Stimulated activated effector memory CD8-positive, alpha-beta T cell treated with anti-CD3 and anti-CD28 coated beads, Interleukin-12 subunit alpha, Interleukin-12 subunit beta, amount 100 ng/mL, for 72 hours (primary cell): ENCODE results near the gene SRPK2.
A peak's percentile ranks its signal among the peaks of the same experiment; 100 is the strongest.
"Not testable (repeated sequence)": the region's sequence is repeated elsewhere in the genome, so short reads cannot be mapped to it uniquely, and the experiment has no call there.

Source experiments
- ATAC-seq: fragments of 150-1000 bp; cut with Tn5 transposase; 2 replicates; pipeline ENCODE4 v1.10.0; 2021
- DNase-seq, 2 donors: peaks; one replicate each; pipeline ENCODE4 v3.0.0; 2021 to 2022; ENCODE audit warnings: low spot score in 2 of 2
- H3K27ac Mint-ChIP-seq: one replicate; pipeline ENCODE4 v1.8.0; 2022; ENCODE audit warnings: mild to moderate bottlenecking, mixed read lengths
- H3K36me3 Mint-ChIP-seq: one replicate; pipeline ENCODE4 v1.8.0; 2022; ENCODE audit warnings: mild to moderate bottlenecking, mixed read lengths
- H3K4me1 Mint-ChIP-seq: one replicate; pipeline ENCODE4 v1.8.0; 2022; ENCODE audit warnings: mixed read lengths
- H3K4me3 Mint-ChIP-seq: one replicate; pipeline ENCODE4 v1.8.0; 2022; ENCODE audit warnings: mild to moderate bottlenecking, mixed read lengths
- H3K9me3 Mint-ChIP-seq: one replicate; pipeline ENCODE4 v1.8.0; 2022; ENCODE audit warnings: mixed read lengths

The SRPK2 gene

DNA sequence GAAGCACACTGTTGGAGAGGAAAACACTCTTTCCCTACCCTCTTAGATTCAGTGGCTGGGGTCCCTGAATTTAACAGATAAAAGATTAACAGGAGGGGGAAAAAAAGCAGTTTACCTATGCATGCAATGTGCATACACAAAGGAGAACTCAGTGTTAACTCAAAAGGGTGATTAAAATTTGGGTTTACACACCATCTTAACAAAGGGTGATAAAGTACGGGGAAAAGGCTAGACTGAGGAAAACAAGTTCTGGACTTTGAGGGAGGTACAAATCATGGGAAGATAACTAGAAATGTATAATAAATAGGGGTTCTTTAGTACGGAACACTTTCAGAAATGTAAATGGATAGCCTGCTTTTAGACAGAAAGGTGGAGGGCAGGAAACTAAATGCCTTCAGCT lies 83.1 kb downstream of the SRPK2 start:
- peak overlapping the region; percentile 39 for H3K4me3 Mint-ChIP-seq
- no peak for ATAC-seq
- no peaks in the 10 kb centered on the region for H3K9me3 Mint-ChIP-seq
- H3K36me3 Mint-ChIP-seq: no peaks in the 10 kb centered on the region
- peak overlapping the region; percentile 60 for H3K27ac Mint-ChIP-seq
- peaks cover 73% of the 10 kb centered on the region for H3K4me1 Mint-ChIP-seq
- DNase-seq: no peak

DNA sequence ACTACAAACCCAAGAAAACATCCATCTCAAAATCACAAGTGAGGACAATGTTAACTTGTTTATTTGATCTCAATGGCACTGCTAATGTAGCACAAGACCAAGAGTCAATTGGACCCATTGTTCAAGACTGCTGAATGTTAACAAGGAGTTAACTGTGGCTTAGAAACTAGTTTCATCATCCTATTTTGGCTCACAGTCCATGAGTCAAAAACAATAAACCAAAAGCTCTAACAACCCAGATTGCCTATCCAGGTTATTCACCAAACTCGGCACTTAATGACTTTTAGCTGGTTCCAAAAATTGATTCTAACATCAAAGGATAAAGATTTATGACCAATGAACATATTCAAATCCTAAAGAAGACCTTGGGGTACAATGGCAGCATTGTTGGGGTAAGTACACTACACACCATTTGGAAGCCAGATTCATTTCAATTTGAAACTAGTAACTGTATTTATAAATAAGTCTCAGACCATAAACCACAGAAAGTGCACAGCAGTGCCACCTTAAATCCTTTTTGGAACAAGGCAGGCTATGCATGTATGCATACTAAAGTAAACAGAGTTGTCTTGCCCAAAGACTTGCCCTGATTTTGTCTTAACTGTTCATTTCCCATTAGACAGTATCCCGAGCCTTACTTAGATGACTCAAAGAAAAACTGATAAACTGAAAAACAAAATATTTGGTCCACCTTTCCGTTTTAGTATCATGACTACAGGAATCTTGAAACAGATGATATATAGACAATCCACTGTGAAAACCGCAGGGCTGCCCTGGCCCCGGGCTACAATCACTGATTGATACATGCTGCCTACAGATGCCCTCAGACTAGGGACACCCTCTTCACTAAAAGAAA lies 84.5 kb downstream of the SRPK2 start:
- DNase-seq (peak in 1 of 2 donors; percentile 61), ATAC-seq (peak; percentile 80)
- peak overlapping the region; percentile 67 for H3K27ac Mint-ChIP-seq
- peaks cover 73% of the 10 kb centered on the region for H3K4me1 Mint-ChIP-seq
- H3K36me3 Mint-ChIP-seq: no peaks in the 10 kb centered on the region
- H3K4me3 Mint-ChIP-seq: peak overlapping the region; percentile 24
- no peaks in the 10 kb centered on the region for H3K9me3 Mint-ChIP-seq

DNA sequence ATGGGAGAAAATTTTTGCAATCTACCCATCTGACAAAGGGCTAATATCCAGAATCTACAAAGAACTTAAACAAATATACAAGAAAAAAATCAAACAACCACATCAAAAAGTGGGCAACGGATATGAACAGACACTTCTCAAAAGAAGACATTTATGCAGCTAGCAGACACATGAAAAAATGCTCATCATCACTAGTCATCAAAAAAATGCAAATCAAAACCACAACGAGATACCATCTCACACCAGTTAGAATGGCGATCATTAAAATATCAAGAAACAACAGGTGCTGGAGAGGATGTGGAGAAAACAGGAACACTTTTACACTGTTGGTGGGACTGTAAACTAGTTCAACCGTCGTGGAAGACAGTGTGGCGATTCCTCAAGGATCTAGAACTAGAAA lies 88.1 kb downstream of the SRPK2 start:
- Mint-ChIP-seq H3K27ac (peak overlapping the region; percentile 20), H3K4me3 (peak overlapping the region; percentile 12), H3K4me1 (peaks cover 69% of the 10 kb centered on the region)
- H3K9me3 Mint-ChIP-seq, H3K36me3 Mint-ChIP-seq, ATAC-seq, DNase-seq: not testable (repeated sequence)

DNA sequence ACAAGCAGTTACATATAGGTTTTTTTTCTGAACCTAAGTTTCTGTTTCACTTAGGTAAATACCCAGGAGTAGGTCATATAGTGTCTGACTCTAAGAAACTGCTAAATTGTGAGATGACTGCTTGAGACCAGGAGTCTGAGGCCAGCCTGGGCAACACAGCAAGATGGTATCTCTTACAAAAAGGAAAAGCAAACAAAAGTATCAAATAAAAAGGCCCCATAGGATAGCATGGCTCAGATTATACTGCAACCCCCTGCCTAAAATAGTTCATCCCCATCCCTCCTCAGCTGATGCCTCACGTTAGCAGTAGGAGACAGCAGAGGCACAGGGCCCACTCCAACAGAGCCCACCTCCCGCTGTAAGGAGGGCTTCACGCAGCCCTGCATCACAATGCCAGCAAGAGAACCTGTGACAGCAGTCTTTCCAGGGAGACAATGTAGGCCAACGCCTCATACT lies 90.3 kb downstream of the SRPK2 start:
- ATAC-seq (peak; percentile 95), DNase-seq (peak in 1 of 2 donors; percentile 58)
- no peaks in the 10 kb centered on the region for H3K9me3 Mint-ChIP-seq
- no peaks in the 10 kb centered on the region for H3K36me3 Mint-ChIP-seq
- H3K4me1 Mint-ChIP-seq: peaks cover 53% of the 10 kb centered on the region
- peak overlapping the region; percentile 75 for H3K27ac Mint-ChIP-seq
- H3K4me3 Mint-ChIP-seq: peak overlapping the region; percentile 16

DNA sequence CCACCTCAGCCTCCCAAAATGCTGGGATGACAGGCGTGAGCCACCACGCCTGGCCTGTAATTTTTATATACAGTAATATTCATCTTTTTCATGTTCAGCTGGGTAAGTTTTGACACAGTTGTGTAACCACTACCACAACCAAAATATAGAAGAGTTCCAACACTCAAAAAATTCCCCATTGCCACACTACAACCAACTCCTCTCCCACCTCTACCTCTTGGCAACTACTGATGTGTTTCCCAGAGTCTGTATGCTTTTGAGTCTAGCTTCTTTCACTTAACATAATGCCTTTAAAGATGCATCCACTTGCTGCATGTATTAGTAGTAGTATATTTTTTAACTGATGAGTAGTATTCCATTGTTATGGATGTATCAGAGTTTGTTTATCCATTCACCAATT lies 90.7 kb downstream of the SRPK2 start:
- Mint-ChIP-seq H3K27ac (peak overlapping the region; percentile 75), H3K4me3 (peak overlapping the region; percentile 16), H3K4me1 (peaks cover 53% of the 10 kb centered on the region), H3K9me3 (no peaks in the 10 kb centered on the region), H3K36me3 (no peaks in the 10 kb centered on the region)
- DNase-seq: no peak
- peak; percentile 81 for ATAC-seq

DNA sequence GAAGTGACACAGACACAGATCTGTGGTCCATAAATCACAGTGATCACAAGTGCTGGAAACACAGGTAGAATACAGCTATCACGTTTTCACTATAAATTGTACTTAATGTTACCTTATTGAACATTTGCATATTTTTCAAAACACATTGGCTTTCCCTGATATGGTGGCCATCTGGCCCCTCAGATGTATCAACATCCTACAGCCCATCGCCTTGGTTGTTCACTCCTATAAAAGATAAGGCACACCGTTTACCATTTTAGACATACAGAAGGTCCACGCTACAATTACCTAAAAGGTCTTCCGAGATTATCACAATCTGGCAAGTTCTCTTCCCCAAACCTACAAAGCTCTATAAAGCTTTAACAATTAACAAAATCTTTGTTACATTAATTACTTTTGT lies 91.4 kb downstream of the SRPK2 start:
- no peak for ATAC-seq
- peaks cover 53% of the 10 kb centered on the region for H3K4me1 Mint-ChIP-seq
- H3K27ac Mint-ChIP-seq: peak overlapping the region; percentile 75

DNA sequence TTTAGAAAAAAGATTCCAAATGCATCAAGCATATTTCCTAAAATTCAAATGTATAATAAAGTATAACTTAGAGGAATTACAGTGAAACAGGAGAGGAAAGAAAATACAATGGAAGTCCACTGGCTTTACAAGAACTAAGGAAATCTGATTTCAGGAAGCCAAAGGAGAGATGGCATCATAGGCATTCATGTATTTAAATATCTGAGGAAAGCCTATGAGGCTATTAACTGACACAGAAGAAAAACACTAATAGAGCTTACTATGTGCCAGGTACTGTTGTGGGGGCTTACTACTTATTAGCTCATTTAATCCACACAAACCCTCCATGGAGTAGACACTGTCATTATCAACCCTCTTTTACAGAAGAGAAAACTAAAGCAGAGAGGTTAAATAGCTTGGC lies 92.2 kb downstream of the SRPK2 start:
- H3K4me1 Mint-ChIP-seq: peaks cover 48% of the 10 kb centered on the region
- H3K27ac Mint-ChIP-seq: peak overlapping the region; percentile 11
- H3K9me3 Mint-ChIP-seq: no peaks in the 10 kb centered on the region
- no peak overlapping the region for H3K4me3 Mint-ChIP-seq
- DNase-seq (no peak), ATAC-seq (no peak)
- H3K36me3 Mint-ChIP-seq: no peaks in the 10 kb centered on the region

More for the DNA sequence above, 91.4 kb downstream of the SRPK2 start:
- Mint-ChIP-seq H3K36me3 (no peaks in the 10 kb centered on the region), H3K4me3 (no peak overlapping the region), H3K9me3 (no peaks in the 10 kb centered on the region)
- DNase-seq: no peak

DNA sequence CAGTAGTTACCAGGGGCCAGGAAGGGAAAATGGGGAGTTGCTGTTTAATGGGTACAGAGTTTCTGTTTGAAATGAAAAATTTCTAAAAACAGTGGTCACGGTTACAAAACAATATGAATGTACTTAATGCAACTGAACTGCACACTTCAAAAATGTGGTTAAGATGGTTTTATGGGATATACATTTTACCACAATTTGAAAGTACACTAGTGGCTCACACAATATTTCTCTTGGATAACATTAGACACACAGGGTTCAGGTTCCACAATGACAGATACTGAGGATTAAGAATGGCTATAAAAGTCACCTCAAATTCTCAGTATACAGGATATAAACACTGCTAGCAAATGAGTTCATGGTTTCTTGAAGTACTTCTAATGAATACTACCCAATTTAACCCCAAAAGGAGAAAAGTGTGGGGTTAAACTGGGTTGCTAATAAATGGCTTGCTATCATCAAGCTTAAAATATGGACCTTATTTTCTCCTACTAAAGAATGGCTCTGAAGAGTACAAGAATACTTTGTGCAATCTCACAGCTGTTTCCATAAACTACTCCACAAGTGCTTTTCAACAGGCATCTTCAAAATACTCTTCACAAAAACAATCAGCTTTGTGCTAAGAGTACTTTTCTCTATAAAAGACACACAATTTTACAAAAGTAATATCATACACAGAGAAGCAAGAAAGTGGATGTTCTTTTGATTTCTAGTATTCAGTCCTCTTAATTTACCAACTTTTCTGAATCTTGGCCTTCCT lies 92.9 kb downstream of the SRPK2 start:
- ATAC-seq (peak; percentile 53), DNase-seq (no peak)
- peaks cover 45% of the 10 kb centered on the region for H3K4me1 Mint-ChIP-seq
- no peaks in the 10 kb centered on the region for H3K36me3 Mint-ChIP-seq
- H3K27ac Mint-ChIP-seq: peak overlapping the region; percentile 11
- H3K4me3 Mint-ChIP-seq: no peak overlapping the region
- H3K9me3 Mint-ChIP-seq: no peaks in the 10 kb centered on the region

DNA sequence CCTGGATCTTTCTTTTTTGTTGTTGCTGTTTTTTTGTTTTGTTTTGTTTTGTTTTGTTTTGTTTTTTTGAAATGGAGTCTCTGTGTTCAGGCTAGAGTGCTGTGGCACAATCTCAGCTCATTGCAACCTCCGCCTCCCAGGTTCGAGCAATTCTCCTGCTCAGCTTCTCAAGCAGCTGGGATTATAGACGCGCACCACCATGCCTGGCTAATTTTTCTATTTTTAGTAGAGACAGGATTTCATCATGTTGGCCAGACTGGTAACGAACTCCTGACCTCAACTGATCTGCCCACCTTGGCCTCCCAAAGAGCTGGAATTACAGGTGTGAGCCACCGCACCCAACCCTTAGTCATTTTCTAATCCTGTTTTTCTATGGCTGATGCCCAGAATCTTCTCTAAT lies 94.2 kb downstream of the SRPK2 start:
- not testable (repeated sequence) for DNase-seq, ATAC-seq, H3K36me3 Mint-ChIP-seq, H3K9me3 Mint-ChIP-seq, H3K4me3 Mint-ChIP-seq, H3K27ac Mint-ChIP-seq
- peaks cover 44% of the 10 kb centered on the region for H3K4me1 Mint-ChIP-seq

DNA sequence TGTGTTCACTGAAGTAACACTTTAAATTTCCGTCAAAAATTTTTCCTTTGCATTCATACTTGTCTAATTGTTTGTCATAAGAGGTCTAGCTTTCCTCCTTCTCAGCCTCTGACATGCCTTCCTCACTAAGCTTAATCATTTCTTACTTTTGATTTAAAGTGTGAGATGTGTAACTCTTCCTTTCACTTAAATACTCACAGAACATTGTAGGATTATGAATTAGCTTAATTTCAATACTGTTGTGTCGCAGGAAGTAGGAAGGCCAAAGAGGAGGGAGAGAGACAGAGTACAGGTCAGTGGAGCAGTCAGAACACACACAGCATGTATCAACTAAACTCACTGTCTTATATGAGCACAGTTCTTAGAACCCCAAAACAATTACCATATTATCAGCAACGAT lies 99.0 kb downstream of the SRPK2 start:
- Mint-ChIP-seq H3K4me3 (peak overlapping the region; percentile 4), H3K36me3 (no peaks in the 10 kb centered on the region), H3K4me1 (peaks cover 23% of the 10 kb centered on the region), H3K9me3 (no peaks in the 10 kb centered on the region), H3K27ac (peak overlapping the region; percentile 35)
- DNase-seq (no peak), ATAC-seq (peak; percentile 98)

DNA sequence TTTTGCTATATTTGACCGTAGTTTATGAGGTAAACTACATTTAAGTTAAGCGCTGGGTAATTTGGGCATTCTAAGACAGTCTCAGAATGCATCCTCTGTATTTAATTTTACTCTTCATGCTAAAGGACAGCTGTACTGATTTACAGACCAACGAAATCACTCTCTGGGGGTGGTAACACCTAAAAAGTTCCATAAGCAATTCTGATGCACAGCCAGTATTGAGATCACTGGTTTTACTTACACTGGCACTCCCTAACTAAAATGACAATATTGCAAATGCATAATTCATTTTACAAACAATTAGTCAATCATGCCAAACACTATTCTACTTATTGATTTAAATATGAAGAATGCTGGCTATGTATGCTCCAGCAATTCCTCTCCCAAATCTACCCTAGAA lies 102.3 kb downstream of the SRPK2 start:
- DNase-seq (no peak), ATAC-seq (no peak)
- Mint-ChIP-seq H3K4me1 (peaks cover 27% of the 10 kb centered on the region), H3K36me3 (no peaks in the 10 kb centered on the region), H3K4me3 (no peak overlapping the region), H3K27ac (no peak overlapping the region), H3K9me3 (no peaks in the 10 kb centered on the region)

DNA sequence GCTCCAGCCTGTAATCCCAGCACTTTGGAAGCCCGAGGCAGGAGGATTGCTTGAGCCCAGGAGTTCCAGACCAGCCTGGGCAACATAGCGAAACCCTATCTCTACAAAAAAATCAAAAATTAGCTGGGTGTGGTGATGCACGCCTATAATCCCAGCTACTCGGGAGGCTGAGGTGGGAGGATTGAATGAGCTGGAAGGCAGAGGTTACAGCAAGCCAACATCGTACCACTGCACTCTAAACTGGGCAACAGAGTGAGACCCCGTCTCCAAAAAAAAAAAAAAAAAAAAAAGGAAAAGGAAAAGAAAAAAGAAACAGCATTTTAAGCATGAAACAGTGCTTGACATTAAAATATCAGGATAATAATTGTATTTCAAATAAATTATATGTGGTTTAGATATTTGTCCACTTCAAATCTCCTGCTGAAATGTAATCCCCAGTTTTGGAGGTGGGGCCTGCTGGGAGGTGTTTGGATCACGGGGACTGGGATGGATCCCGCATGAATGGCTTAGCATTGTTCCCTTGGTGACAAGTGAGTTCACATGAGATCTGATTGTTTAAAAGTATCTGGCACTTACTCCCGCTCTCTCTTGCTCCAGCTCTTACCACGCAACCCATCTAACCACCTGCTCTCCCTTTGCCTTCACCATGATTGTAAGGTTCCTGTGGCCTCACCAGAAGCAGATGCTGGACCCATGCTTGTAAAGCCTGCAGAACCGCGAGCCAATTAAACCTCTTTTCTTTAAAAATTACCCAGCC lies 103.4 kb downstream of the SRPK2 start:
- Mint-ChIP-seq H3K27ac (no peak overlapping the region), H3K4me1 (peaks cover 24% of the 10 kb centered on the region), H3K36me3 (peaks cover 7% of the 10 kb centered on the region), H3K9me3 (no peaks in the 10 kb centered on the region), H3K4me3 (no peak overlapping the region)
- ATAC-seq: no peak
- DNase-seq: no peak

DNA sequence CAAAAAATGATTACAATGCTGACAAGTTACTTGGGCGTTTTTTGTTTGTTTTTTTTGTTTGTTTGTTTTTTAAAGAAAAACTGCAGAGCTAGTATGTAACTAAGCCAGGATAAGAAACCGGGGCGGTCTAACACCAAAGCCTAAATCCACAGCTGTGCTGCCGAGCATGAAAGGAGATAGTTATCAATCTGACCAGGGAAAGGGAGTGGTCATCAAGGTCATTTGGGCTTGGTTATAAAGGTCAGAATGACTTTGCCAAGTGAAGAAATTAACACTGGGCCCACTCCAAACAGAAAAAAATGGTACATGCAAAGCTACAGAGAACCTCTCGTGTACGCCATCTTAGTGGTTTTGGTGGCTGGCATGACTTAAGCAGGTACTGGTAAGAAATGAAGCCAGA lies 104.7 kb downstream of the SRPK2 start:
- no peak for DNase-seq
- Mint-ChIP-seq H3K9me3 (no peaks in the 10 kb centered on the region), H3K27ac (no peak overlapping the region), H3K4me1 (peaks cover 12% of the 10 kb centered on the region), H3K4me3 (no peak overlapping the region), H3K36me3 (peaks cover 7% of the 10 kb centered on the region)
- no peak for ATAC-seq

DNA sequence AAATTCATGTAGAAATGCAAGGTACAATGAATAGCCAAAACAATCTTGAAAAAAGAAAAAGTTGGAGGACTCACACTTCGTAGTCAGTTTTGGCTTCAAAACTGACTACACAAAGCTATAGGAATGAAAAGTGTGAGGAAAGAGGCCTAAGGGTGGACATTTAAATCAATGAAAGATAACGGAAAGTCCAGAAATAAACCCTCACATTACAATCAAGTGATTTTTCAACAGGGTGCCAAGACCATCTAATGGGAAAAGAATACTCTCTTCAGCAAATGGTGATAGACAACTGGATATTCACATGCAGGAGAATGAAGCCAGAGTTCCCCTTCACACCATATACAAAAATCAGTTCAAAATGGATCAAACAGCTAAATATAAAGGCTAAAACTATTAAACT lies 106.8 kb downstream of the SRPK2 start:
- Mint-ChIP-seq H3K9me3 (no peaks in the 10 kb centered on the region), H3K27ac (no peak overlapping the region), H3K4me1 (peaks cover 12% of the 10 kb centered on the region), H3K4me3 (no peak overlapping the region), H3K36me3 (peaks cover 7% of the 10 kb centered on the region)
- no peak for ATAC-seq
- DNase-seq: no peak

DNA sequence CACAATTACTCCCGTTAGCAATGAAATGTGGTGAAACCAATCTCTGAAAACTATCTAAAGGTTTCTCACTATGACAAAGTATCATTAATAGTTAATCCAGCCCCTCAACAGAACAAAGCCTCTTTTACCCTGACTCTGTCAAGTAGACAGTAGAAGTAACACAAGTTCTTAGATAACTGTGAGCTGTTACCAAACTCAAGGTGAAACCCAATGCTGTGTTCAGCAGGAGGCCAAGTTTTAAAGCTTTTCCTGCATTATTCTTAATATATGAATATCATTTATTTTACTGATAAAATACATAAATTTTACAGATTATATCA lies 109.1 kb downstream of the SRPK2 start:
- DNase-seq (no peak), ATAC-seq (no peak)
- no peak overlapping the region for H3K27ac Mint-ChIP-seq
- H3K36me3 Mint-ChIP-seq: peaks cover 7% of the 10 kb centered on the region
- H3K4me3 Mint-ChIP-seq: no peak overlapping the region
- H3K4me1 Mint-ChIP-seq: peaks cover 4% of the 10 kb centered on the region
- H3K9me3 Mint-ChIP-seq: no peaks in the 10 kb centered on the region
